HCT116 (cell line): Measurements from ENCODE around the gene THEMIS. TPM values are rescaled to one million over a fixed set of nuclear protein-coding genes. Genes with fewer than 3 reads are reported as not detected.

ENCODE experiments used
- ATAC-seq: fragments of 200-7000 bp; cut with Tn5 transposase; 2 replicates; pipeline ENCODE4 v1.9.1; 2020; ENCODE audit warnings: mild to moderate bottlenecking, moderate library complexity
- BruUV-seq: library from RNA; stranded (reverse); fragments of 400-500 nt; replicated peaks from 2 replicates; lab custom pipeline; 2021; lab: Mats Ljungman, UMichigan
- CTCF ChIA-PET: fragments of 300-600 bp; sonication (Branson Sonifier 250); formaldehyde crosslinking; loops from one replicate; lab custom pipeline; 2021; ENCODE audit warnings: antibody characterized with exemption; lab: Charles Lee
- POLR2A ChIA-PET: fragments of 300-600, 350-600 bp; sonication (Branson Sonifier 250); formaldehyde crosslinking; loops from one replicate; lab custom pipeline; 2021; ENCODE audit warnings: antibody characterized with exemption; lab: Charles Lee
- RAD21 ChIA-PET, 2 experiments: fragments of 300-600 bp; sonication (Branson Sonifier 250); formaldehyde crosslinking; loops; one replicate each; lab custom pipeline; 2023; ENCODE audit warnings: low total read pairs in 2 of 2; ENCODE audit not compliant: uncharacterized antibody in 2 of 2, unreplicated experiment in 2 of 2, low non-redundant PET in 1 of 2; lab: Charles Lee
- DNase-seq: peaks from one replicate; pipeline ENCODE4 v3.0.0-alpha.2; 2010; ENCODE audit warnings: low read depth, low spot score
- H2AFZ ChIP-seq: fragments of 200-600 bp; shearing (Covaris generic), sonication (generic); 2 replicates; pipeline ENCODE4 v1.6.1; 2017; ENCODE audit warnings: low read depth, mixed run types, mixed read lengths, antibody characterized with exemption, low read length; ENCODE audit not compliant: poor library complexity, severe bottlenecking
- H3K27ac ChIP-seq: 2 replicates; pipeline ENCODE4 v1.5.1; 2012; ENCODE audit warnings: low read depth, low read length
- H3K27me3 ChIP-seq: fragments of 200-600 bp; sonication (generic); 2 replicates; pipeline ENCODE4 v1.6.1; 2016; ENCODE audit warnings: mixed run types, low read length, mixed read lengths; ENCODE audit not compliant: insufficient read depth
- H3K36me3 ChIP-seq, 2 experiments: fragments of 200-500 bp in 1 of 2; fragments of 200-600 bp in 1 of 2; sonication (Bioruptor generic) in 1 of 2; sonication (generic) in 1 of 2; 2 replicates each; pipeline versions ENCODE4 v1.5.1 to v1.6.1; 2014 to 2016; ENCODE audit warnings: low read length in 2 of 2, inconsistent platforms in 1 of 2, mixed read lengths in 1 of 2, mixed run types in 1 of 2; ENCODE audit not compliant: insufficient read depth in 2 of 2, control insufficient read depth in 1 of 2
- H3K4me1 ChIP-seq, 2 experiments: fragments of 200-600 bp in 1 of 2; sonication (generic) in 1 of 2; 2 replicates each; pipeline versions ENCODE4 v1.5.1 to v1.6.1; 2012 to 2017; ENCODE audit warnings: low read length in 2 of 2, inconsistent platforms in 1 of 2, mild to moderate bottlenecking in 1 of 2, mixed read lengths in 1 of 2, mixed run types in 1 of 2, moderate library complexity in 1 of 2; ENCODE audit not compliant: insufficient read depth in 2 of 2, control insufficient read depth in 1 of 2
- H3K4me2 ChIP-seq: fragments of 200-600 bp; sonication (generic); 2 replicates; pipeline ENCODE4 v1.6.1; 2017; ENCODE audit warnings: mixed run types, low read length, mixed read lengths
- H3K4me3 ChIP-seq, 2 experiments: fragments of 200-600 bp in 1 of 2; sonication (generic) in 1 of 2; replicated peaks in 1 of 2; 2 replicates each; pipeline ENCODE4 v1.5.1; 2011 to 2016; ENCODE audit warnings: low read length in 2 of 2, control low read depth in 1 of 2, low read depth in 1 of 2, mild to moderate bottlenecking in 1 of 2, mixed read lengths in 1 of 2, mixed run types in 1 of 2
- H3K79me2 ChIP-seq: fragments of 200-600 bp; sonication (generic); 2 replicates; pipeline ENCODE4 v1.6.1; 2017; ENCODE audit warnings: mild to moderate bottlenecking, mixed run types, low read length, moderate library complexity, mixed read lengths; ENCODE audit not compliant: insufficient read depth
- H3K9ac ChIP-seq: fragments of 200-600 bp; sonication (generic); 2 replicates; pipeline ENCODE4 v1.6.1; 2016; ENCODE audit warnings: low read length, mixed read lengths
- H3K9me2 ChIP-seq: fragments of 200-600 bp; sonication (generic), shearing (Covaris generic); 2 replicates; pipeline ENCODE4 v1.6.1; 2017; ENCODE audit warnings: mixed run types, mild to moderate bottlenecking, moderate library complexity; ENCODE audit not compliant: insufficient read depth
- H3K9me3 ChIP-seq, 2 experiments: fragments of 200-500 bp in 1 of 2; fragments of 200-600 bp in 1 of 2; sonication (Bioruptor generic) in 1 of 2; sonication (generic) in 1 of 2; 2 replicates each; pipeline ENCODE4 v1.6.1; 2014 to 2017; ENCODE audit warnings: low read length in 2 of 2, mixed read lengths in 2 of 2, inconsistent platforms in 1 of 2, low read depth in 1 of 2, mild to moderate bottlenecking in 1 of 2, mixed run types in 1 of 2, moderate library complexity in 1 of 2; ENCODE audit not compliant: control insufficient read depth in 1 of 2, insufficient read depth in 1 of 2
- H4K20me1 ChIP-seq: fragments of 200-600 bp; sonication (generic), shearing (Covaris generic); 2 replicates; pipeline ENCODE4 v1.6.1; 2017; ENCODE audit warnings: mixed run types, mild to moderate bottlenecking, moderate library complexity; ENCODE audit not compliant: insufficient read depth
- ATF3 ChIP-seq: IDR thresholded peaks from 2 replicates; pipeline ENCODE4 v1.6.1; 2012
- CBX3 ChIP-seq: IDR thresholded peaks from 2 replicates; pipeline ENCODE4 v1.6.1; 2012; ENCODE audit warnings: low read depth
- CEBPB ChIP-seq: IDR thresholded peaks from 2 replicates; pipeline ENCODE4 v1.6.1; 2012; ENCODE audit warnings: low read depth
- CTCF ChIP-seq, 3 experiments: fragments of 200-600 bp in 1 of 3; sonication (generic) in 1 of 3; IDR thresholded peaks in 2 of 3; conservative IDR thresholded peaks in 1 of 3; 2 replicates each; pipeline ENCODE4 v1.5.1; 2012 to 2017; ENCODE audit warnings: low read depth in 2 of 3, low read length in 2 of 3, antibody characterized with exemption in 1 of 3, borderline replicate concordance in 1 of 3, control low read depth in 1 of 3, mild to moderate bottlenecking in 1 of 3, mixed read lengths in 1 of 3, mixed run types in 1 of 3, moderate library complexity in 1 of 3; ENCODE audit not compliant: insufficient read depth in 1 of 3
- EGR1 ChIP-seq: IDR thresholded peaks from 2 replicates; pipeline ENCODE4 v1.6.1; 2012; ENCODE audit warnings: low read depth
- EZH2 ChIP-seq: fragments of 200-600 bp; sonication (generic); IDR thresholded peaks from 2 replicates; pipeline ENCODE4 v1.6.1; 2017; ENCODE audit warnings: antibody characterized with exemption, mixed run types
- FOSL1 ChIP-seq: IDR thresholded peaks from 2 replicates; pipeline ENCODE4 v1.6.1; 2012; ENCODE audit warnings: low read depth
- JUND ChIP-seq: IDR thresholded peaks from 2 replicates; pipeline ENCODE4 v1.6.1; 2012
- MAX ChIP-seq: IDR thresholded peaks from 2 replicates; pipeline ENCODE4 v1.6.1; 2012
- POLR2A ChIP-seq: IDR thresholded peaks from 2 replicates; pipeline ENCODE4 v1.7.0; 2011; ENCODE audit warnings: borderline replicate concordance; ENCODE audit not compliant: insufficient read depth, insufficient read length; ENCODE audit errors: extremely low read depth
- POLR2AphosphoS5 ChIP-seq: IDR thresholded peaks from 2 replicates; pipeline ENCODE4 v1.6.1; 2011; ENCODE audit warnings: mild to moderate bottlenecking, low read depth, low read length, moderate library complexity
- RAD21 ChIP-seq: IDR thresholded peaks from 2 replicates; pipeline ENCODE4 v1.6.1; 2012; ENCODE audit warnings: low read depth, mild to moderate bottlenecking
- REST ChIP-seq: IDR thresholded peaks from 2 replicates; pipeline ENCODE4 v1.6.1; 2012; ENCODE audit warnings: low read depth
- SIN3A ChIP-seq: IDR thresholded peaks from 2 replicates; pipeline ENCODE4 v1.6.1; 2012; ENCODE audit warnings: low read depth
- SP1 ChIP-seq: IDR thresholded peaks from 2 replicates; pipeline ENCODE4 v1.6.1; 2012; ENCODE audit warnings: low read depth
- SRF ChIP-seq: IDR thresholded peaks from 2 replicates; pipeline ENCODE4 v1.6.1; 2012; ENCODE audit warnings: low read depth
- YY1 ChIP-seq: IDR thresholded peaks from 2 replicates; pipeline ENCODE4 v1.6.1; 2011; ENCODE audit warnings: low read length, low read depth, moderate library complexity, mild to moderate bottlenecking; ENCODE audit not compliant: insufficient replicate concordance; ENCODE audit errors: extremely low read depth
- ZBTB33 ChIP-seq: IDR thresholded peaks from 2 replicates; pipeline ENCODE4 v1.6.1; 2011; ENCODE audit warnings: mild to moderate bottlenecking, low read length, moderate library complexity; ENCODE audit not compliant: insufficient replicate concordance; ENCODE audit errors: extremely low read depth
- ZFX ChIP-seq: fragments of 450-650 bp; IDR thresholded peaks from 2 replicates; pipeline ENCODE4 v1.6.1; 2017
- intact Hi-C: fragments of 100-400 bp; cut with micrococcal nuclease; formaldehyde crosslinking; loops from 2 replicates; pipeline ENCODE4 v1.10.0; 2022
- total RNA-seq: library from RNA; stranded (reverse); gene quantifications from one replicate; pipeline ENCODE4 v1.2.1, GENCODE V29; 2021; ENCODE audit not compliant: unreplicated experiment

Gene THEMIS
- total RNA-seq, 1 experiment from 2014 or later: 0.20 TPM

- no peak overlapping the region for H3K9ac ChIP-seq
- no peak overlapping the region for H3K27ac ChIP-seq
- no peaks in the 10 kb centered on the region for H3K79me2 ChIP-seq
- TF ChIP-seq ZFX: no peak
- no peak for TF ChIP-seq REST
- no peak for TF ChIP-seq CTCF (IDR thresholded peaks at IDR 0.05 in 2 of 3, conservative IDR thresholded peaks at IDR 0.05 in 1 of 3; ENCODE audit: borderline replicate concordance in 1 of 3, insufficient read depth in 1 of 3, low read depth in 2 of 3, low read length in 2 of 3)
- no peak for TF ChIP-seq EZH2
- no peak for TF ChIP-seq SRF
- TF ChIP-seq EGR1: no peak
- no peak for TF ChIP-seq FOSL1
- no peak for TF ChIP-seq MAX
- no peak for TF ChIP-seq POLR2A
- TF ChIP-seq POLR2AphosphoS5: no peak
- TF ChIP-seq YY1: no peak
- no peak for TF ChIP-seq SP1
- no peak for TF ChIP-seq ZBTB33
- no peak for TF ChIP-seq CBX3
- TF ChIP-seq RAD21: no peak
- TF ChIP-seq CEBPB: no peak
- TF ChIP-seq ATF3: no peak
- TF ChIP-seq SIN3A: no peak
- TF ChIP-seq JUND: no peak
- BruUV-seq: no TSS peak
- H3K4me3 ChIP-seq: no peak overlapping the region
- no peak overlapping the region for H2AFZ ChIP-seq
- H3K9me2 ChIP-seq: no peaks in the 10 kb centered on the region
- H3K4me1 ChIP-seq: no peaks in the 10 kb centered on the region
- no peaks in the 10 kb centered on the region for H3K36me3 ChIP-seq
- H3K27me3 ChIP-seq: no peaks in the 10 kb centered on the region
- ATAC-seq: no peak
- DNase-seq: no peak
- ChIA-PET RAD21 (no interaction called here), CTCF (no interaction called here), POLR2A (no interaction called here)
- no peak overlapping the region for H3K4me2 ChIP-seq
- intact Hi-C loops: loop anchor here (10.0 kb wide), 1 partner anchor 664 kb away; no protein-coding TSS in a partner anchor
- H3K9me3 ChIP-seq: no peaks in the 10 kb centered on the region
- H4K20me1 ChIP-seq: no peaks in the 10 kb centered on the region
Measured at GRCh38 chr6:127851197-127851596, 49.7 kb downstream of the THEMIS start.
